GM10248 (cell line): ENCODE data around the gene TRIP11.

Experiments
- CTCF ChIA-PET: fragments of 300-600 bp; sonication (Branson Sonifier 250); formaldehyde crosslinking; extraction: SDS; loops from one replicate; lab custom pipeline; 2021; ENCODE audit warnings: antibody characterized with exemption; lab: Yijun Ruan, JAX
- POLR2A ChIA-PET: fragments of 350-650 bp; sonication (Branson Sonifier 250); formaldehyde crosslinking; extraction: SDS; loops from one replicate; lab custom pipeline; 2020; ENCODE audit warnings: antibody characterized with exemption; lab: Yijun Ruan, JAX
- DNase-seq: peaks from one replicate; pipeline ENCODE4 v3.0.0; 2012; ENCODE audit errors: extremely low spot score
- TF ChIP-seq, protein P1 (sequence below): IDR thresholded peaks from 2 replicates; pipeline ENCODE4 v1.5.1; 2012; ENCODE audit warnings: mild to moderate bottlenecking, low read depth; ENCODE audit errors: extremely low read depth, missing control alignments, control extremely low read depth

Gene TRIP11

DNA sequence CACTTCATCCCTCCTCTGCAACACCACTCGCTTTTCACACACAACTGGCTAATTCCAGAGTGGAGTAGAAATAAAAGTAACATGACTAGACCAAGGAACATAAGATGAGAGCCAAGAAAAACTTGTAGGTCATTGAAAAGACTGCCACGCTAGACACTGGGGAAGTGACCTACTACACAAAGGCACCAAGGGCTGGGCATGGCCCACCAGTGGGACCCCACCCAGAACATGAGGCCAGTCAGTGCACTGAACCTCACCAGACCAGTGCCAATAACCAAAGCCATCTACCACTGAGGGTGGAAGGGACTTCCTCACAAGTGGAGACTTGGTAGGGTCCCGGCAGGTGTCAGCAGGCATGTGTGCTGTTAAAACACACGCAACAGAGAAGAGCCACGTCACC lies 112.1 kb downstream of the TRIP11 start:
- TF ChIP-seq, protein P1, sequence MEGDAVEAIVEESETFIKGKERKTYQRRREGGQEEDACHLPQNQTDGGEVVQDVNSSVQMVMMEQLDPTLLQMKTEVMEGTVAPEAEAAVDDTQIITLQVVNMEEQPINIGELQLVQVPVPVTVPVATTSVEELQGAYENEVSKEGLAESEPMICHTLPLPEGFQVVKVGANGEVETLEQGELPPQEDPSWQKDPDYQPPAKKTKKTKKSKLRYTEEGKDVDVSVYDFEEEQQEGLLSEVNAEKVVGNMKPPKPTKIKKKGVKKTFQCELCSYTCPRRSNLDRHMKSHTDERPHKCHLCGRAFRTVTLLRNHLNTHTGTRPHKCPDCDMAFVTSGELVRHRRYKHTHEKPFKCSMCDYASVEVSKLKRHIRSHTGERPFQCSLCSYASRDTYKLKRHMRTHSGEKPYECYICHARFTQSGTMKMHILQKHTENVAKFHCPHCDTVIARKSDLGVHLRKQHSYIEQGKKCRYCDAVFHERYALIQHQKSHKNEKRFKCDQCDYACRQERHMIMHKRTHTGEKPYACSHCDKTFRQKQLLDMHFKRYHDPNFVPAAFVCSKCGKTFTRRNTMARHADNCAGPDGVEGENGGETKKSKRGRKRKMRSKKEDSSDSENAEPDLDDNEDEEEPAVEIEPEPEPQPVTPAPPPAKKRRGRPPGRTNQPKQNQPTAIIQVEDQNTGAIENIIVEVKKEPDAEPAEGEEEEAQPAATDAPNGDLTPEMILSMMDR: no peak
- no peak for DNase-seq
- POLR2A ChIA-PET: no interaction called here
- CTCF ChIA-PET: interaction anchor here (1.4 kb wide), 1 partner anchor 19 kb away, joined by 3 read pairs; no protein-coding TSS in a partner anchor

DNA sequence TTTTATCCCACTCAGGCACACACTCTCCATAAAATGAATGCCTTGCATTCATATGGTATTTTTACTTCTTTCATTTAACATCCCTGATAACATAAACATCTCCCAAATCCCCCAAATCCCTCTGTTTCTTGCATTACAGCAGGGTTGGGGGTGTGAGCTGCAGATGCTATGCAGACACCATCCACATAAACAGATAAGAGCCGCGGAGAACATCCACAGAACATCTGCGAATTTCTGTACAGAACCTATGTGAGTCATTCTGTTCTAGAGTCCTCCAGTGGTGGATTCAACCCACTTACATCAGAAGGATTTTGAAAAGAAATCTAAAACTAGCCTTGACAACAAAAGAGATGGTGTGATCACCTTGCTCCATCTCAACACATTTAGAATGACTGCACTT lies 112.7 kb downstream of the TRIP11 start:
- DNase-seq: no peak
- TF ChIP-seq, protein P1: no peak
- POLR2A ChIA-PET: no interaction called here
- CTCF ChIA-PET: interaction anchor here (1.4 to 1.7 kb wide), 2 partner anchors 8 to 19 kb away, joined by 3 to 4 read pairs; no protein-coding TSS in a partner anchor

DNA sequence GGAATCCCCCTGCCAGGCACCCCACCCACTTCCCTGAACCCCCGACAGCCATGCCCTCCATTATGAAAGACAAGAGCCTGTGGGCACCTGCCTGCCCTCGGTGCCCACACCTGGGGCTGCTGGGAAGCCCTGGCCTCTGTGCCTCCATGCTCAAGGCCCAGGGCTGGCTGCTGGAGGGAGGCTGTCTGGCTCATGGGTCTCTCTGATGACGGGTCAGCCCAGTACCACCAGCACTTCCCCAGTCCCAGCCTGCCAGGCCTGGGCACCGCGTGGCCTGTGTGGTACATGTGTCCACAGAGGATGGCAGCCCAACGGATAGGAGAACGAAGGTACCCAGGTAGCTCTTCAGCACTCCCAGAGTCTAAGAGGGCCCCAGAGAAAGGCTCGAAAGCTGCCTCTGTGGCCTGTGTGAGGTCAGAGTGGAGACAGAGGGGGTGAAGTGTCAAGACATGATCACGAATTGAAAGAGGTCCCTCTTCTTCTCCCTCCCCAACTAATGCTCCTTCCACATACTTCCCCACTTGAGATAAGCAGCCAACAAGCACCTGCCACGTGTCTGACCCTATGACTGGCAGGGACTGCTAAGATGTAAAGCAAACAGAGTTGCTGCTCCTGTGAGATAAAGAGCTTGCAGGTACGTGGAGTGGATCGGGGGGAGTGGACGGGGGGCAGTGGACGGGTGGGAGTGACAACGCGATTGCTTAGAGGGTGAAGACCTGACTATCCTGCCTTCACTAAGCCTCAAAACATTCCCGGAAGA lies 113.5 kb downstream of the TRIP11 start:
- no peak for DNase-seq
- POLR2A ChIA-PET: interaction anchor here (0.6 kb wide), 1 partner anchor 100 kb away, joined by 6 read pairs; no protein-coding TSS in a partner anchor
- CTCF ChIA-PET: interaction anchor here (1.7 kb wide), 1 partner anchor 9 kb away, joined by 4 read pairs; no protein-coding TSS in a partner anchor
- TF ChIP-seq, protein P1: no peak

DNA sequence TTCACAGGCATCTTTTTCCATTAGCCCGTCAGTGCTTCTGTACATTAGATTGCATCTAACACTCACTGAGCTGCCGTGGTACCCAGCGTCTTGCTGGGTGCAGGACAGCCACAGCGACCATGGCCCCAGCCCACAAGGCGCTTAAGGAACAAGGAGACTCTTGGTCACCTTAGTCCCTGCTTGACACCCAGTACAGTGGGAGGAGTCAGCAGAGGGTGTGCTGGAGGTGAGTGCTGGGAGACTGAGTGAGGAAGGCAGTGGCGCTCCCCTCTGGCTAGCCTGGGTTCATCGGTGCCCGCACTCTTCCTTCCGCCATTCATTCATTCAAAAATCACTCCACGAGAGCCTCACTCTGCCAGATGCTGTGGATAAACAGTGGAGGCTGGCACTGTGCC lies 114.1 kb downstream of the TRIP11 start:
- CTCF ChIA-PET: interaction anchor here (1.7 kb wide), 1 partner anchor 10 kb away, joined by 4 read pairs; no protein-coding TSS in a partner anchor
- DNase-seq: no peak
- POLR2A ChIA-PET: no interaction called here

DNA sequence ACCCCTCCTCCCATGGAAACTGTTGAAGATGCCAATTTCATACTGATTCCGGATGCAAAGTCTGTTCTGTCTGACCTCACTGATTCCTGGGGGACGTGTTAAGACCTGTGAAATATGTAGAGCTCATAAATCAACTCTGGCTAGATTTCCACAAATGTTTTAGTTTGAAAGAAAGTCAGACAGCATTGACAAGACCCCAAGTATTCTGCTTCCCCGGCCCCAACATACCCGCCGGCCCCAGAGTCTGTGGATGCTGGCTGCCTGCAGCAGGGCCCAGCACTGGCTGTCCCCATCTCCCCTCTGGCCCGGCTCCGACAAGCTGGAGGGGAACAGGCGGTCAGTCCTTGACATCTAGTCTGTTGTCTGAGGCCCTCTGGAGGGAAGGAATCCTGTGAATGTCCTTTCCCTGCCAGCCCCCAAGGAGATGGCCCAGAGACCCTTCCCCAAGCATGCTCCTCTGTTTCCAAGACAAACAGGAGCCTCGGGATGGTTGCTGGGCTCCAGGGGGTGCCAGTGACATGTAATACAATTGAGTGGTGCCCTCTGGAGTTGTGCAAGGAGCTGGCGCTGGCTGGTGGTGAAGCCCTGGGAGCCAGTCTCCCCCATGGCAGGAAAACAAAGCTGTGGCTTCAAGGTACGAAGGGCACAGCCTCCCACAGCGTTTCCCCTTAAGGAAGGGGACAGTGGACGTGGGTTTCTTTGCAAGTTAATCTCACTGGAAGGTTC lies 114.7 kb downstream of the TRIP11 start:
- ChIA-PET POLR2A (no interaction called here), CTCF (interaction anchor here (0.8 to 1.6 kb wide), 4 partner anchors 9 to 28 kb away, joined by 3 read pairs; no protein-coding TSS in a partner anchor)
- no peak for DNase-seq
- TF ChIP-seq, protein P1: no peak

More for the DNA sequence above, 114.1 kb downstream of the TRIP11 start:
- TF ChIP-seq, protein P1: no peak

DNA sequence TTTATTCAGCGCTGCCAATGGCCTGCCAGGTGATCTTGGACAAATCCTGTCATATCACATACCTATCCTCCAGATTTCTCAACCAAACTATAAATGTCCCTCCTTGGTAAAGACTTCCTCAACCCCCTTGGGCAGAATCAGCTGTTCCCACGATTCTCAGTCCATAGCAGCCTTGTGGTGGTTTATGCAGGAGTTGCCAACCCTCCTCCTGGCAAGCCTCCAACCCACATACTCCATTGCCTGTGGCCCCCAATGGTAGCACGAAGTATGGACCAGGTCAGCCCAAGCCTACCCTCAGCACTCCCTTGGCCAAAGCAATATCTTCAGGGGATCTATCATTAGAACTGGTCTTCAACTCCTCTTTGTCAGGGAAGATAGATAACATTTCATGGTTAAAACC lies 119.3 kb downstream of the TRIP11 start:
- CTCF ChIA-PET: interaction anchor here (2.7 kb wide), 1 partner anchor 10 kb away, joined by 11 read pairs; no protein-coding TSS in a partner anchor
- POLR2A ChIA-PET: no interaction called here
- no peak for DNase-seq
- TF ChIP-seq, protein P1: no peak
